KOPT-K1 (cell line): ENCODE data around the gene C9orf85.
"Not testable (repeated sequence)": the region's sequence is repeated elsewhere in the genome, so short reads cannot be mapped to it uniquely, and the experiment has no call there.

Experiments
- H3K27ac ChIP-seq: fragments of 200-600 bp; sonication (generic); 2 replicates; pipeline ENCODE4 v1.5.1; 2016; ENCODE audit warnings: antibody characterized with exemption, mild to moderate bottlenecking, low read depth, low read length; ENCODE audit not compliant: poor library complexity, severe bottlenecking
- H3K36me3 ChIP-seq: fragments of 200-600 bp; sonication (generic); 2 replicates; pipeline ENCODE4 v1.5.1; 2017; ENCODE audit warnings: antibody characterized with exemption, mild to moderate bottlenecking, low read length, moderate library complexity; ENCODE audit not compliant: insufficient read depth
- H3K9me3 ChIP-seq: fragments of 200-600 bp; sonication (generic); 2 replicates; pipeline ENCODE4 v1.5.1; 2017; ENCODE audit warnings: antibody characterized with exemption, low read length, mild to moderate bottlenecking; ENCODE audit not compliant: insufficient read depth, poor library complexity, severe bottlenecking

Gene C9orf85

DNA sequence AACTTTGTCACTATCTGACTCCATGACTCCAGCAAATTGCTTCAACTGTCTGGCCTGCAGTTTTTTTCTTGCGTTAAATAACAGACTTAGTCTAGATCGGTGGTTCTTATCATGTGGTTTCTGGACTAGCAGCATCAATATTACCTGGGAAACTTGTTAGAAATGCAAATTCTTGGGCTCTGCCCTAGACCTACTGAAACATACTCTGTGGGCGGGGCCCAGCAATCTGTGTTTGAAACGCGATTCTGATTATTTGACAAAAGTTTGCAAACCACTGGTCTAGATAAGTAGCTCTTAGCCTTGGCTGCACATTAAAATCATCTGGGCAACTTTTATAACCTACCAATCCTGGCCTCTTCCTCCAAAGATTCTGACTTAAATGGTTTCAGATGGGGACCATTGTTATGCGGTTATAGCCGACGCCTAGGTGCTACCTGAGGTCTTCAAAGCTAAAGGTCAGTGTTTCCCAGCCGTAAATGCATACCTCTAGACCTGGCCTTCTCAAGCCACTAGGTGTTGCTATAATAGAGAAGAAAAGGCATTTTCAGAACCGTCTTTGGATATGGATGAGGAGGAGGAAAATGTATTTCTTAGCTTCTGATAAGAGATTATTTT lies 74.0 kb downstream of the C9orf85 start:
- no peak overlapping the region for H3K27ac ChIP-seq
- no peaks in the 10 kb centered on the region for H3K36me3 ChIP-seq
- H3K9me3 ChIP-seq: no peaks in the 10 kb centered on the region

DNA sequence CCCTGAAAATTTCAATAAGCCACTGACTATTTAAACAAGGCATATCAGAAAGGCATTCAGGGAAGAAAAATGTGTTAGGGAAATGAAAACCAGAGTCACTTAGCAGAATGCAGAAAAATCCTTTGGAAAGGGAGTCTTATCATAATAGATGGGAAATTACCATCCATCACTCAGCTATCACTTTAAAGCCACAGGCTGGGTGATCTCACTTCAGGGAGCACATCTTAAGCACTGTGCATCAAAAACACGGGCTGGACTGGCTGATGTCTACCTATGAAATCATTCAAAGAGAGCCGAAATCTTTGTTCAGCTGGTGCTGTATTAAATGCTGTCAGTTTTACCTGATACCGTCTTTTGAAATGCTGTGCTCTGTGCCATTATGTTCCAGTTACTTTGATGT lies 75.5 kb downstream of the C9orf85 start:
- Histone ChIP-seq H3K36me3 (no peaks in the 10 kb centered on the region), H3K27ac (no peak overlapping the region), H3K9me3 (no peaks in the 10 kb centered on the region)

DNA sequence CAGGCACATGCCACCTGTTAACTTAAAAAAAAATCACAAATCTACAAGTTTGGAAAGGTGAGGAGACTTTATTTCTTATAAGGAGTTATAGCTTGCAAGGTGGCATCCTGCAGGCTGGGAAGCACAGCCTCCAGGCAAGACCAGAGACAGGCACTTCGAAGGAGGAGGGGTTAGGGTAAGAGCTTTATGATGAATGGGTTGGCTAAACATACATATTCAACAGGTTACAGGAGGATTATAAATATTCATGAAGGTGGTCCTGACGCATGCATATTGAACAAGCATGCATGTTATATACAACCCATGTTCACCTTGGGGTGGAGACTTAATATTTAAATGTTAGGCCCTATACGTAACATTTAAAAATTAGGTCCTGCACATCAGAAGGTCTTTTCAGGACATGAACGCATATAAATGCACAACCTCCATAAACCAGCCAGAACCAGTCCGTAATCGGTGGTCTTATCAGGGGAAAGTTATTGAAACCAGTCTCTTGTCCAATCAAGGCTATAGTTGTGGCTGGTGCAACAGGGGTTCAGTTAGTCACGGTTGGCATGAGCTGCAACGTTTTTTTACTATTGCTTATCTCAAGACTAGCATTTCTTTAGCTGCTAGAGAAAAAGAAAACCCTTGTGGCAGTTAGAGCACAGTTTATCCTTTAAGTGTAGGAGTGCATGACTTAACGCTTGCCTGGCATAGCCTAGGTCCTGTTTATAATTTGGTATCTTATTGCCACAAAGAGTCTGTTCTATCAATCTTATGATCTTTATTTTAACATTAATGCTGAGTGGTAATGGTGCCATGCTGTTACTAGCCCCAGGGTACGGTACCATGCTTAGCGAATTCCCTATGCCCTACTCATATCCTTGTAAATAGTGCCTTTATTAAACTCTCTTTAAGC lies 76.3 kb downstream of the C9orf85 start:
- Histone ChIP-seq H3K36me3 (no peaks in the 10 kb centered on the region), H3K9me3 (no peaks in the 10 kb centered on the region), H3K27ac (no peak overlapping the region)

DNA sequence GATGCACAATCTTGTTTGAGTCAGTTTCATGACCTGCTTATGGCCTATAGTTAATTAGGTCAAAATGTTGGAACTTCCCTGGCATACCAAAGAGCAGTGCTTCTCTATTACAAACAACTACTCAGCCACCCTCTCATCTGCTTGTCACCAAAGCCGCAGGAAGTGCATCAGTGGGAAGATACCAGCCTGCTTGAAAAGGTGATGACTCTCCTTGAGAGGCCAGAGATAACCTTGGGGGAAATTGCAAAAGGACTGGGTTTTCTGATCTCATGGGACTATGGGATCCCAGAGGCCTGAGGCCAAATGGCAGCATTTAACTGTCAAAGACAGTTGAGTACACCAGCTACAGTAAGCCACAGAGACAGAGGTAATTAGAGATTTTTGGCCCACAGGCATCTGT lies 79.0 kb downstream of the C9orf85 start:
- H3K36me3 ChIP-seq: no peaks in the 10 kb centered on the region
- H3K27ac ChIP-seq: no peak overlapping the region
- H3K9me3 ChIP-seq: no peaks in the 10 kb centered on the region

DNA sequence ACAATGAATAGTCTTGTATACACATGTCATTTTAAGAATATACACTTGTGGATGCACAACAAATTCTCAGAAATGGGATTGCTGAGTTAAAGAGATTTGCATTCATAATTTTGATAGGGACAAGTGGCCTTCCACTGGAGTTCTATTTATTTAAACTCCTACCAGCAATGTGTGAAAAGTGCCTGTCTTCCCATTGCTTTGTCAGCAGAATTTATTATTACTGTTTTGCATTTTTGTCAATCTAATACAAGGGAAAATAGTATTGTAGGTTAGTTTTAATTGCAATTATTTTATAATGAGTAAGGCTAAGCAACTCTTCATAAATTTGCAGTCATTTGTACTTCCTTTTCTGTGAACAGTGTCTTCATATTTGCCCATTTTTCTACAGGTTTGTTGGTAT lies 94.0 kb downstream of the C9orf85 start:
- Histone ChIP-seq H3K36me3 (no peaks in the 10 kb centered on the region), H3K27ac (no peak overlapping the region), H3K9me3 (no peaks in the 10 kb centered on the region)

DNA sequence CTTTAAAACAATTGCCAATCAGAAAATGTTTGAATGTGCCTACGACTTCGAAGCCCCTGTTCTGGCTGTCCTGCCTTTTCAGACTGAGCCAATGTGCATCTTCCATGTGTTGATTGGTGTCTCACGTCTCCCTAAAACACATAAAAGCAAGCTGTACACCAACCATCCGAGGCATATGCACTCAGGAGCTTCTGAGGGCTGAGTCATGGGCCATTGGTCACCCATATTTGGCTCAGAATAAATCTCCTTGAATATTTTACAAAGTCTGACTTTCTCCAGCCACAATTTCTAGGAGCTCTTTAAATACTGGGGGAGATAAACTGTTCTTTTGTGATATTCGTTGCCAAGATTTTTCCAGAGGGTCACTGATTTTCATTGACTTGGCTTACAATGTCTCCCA lies 95.1 kb downstream of the C9orf85 start:
- Histone ChIP-seq H3K9me3 (no peaks in the 10 kb centered on the region), H3K27ac (no peak overlapping the region), H3K36me3 (no peaks in the 10 kb centered on the region)

DNA sequence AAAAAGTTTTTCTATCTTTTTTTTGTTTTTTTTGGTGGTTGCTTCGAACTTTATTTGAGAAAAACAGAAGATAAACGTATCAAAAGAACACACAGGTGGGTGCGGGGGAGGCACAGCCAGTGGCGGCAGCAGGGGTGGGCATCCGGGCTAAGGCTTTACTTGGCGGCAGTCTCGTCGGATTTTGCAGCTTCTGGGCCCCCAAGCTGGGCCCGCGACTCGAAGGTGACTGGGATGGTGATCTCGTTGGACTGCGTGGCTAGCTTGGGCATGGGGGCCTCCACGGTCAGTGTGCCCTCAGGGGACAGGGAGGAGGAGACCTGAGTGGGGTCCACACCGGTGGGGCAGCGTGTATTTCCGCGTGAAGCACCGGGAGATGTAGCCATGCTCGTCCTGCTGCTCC lies 96.3 kb downstream of the C9orf85 start:
- H3K36me3 ChIP-seq, H3K9me3 ChIP-seq, H3K27ac ChIP-seq: not testable (repeated sequence)

DNA sequence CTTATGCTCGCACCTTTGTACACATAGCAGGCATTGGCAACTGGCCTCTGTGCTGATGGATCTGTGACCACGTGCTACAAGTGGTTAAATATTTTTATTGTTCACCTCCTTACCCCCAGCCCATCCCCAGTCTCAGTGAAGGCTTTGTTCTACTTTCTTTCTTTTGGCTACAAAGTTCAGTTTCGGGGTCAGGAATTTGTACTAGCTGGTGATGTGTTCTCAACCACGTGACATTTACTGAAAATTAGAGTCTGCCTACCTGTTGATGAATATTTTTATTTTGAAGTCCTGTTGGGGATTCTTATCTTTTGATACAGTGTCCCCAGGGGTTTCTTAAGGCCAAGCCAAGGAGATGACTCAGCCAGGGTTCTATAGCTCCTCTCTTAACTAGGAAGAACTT lies 101.2 kb downstream of the C9orf85 start:
- no peak overlapping the region for H3K27ac ChIP-seq
- H3K36me3 ChIP-seq: no peaks in the 10 kb centered on the region

DNA sequence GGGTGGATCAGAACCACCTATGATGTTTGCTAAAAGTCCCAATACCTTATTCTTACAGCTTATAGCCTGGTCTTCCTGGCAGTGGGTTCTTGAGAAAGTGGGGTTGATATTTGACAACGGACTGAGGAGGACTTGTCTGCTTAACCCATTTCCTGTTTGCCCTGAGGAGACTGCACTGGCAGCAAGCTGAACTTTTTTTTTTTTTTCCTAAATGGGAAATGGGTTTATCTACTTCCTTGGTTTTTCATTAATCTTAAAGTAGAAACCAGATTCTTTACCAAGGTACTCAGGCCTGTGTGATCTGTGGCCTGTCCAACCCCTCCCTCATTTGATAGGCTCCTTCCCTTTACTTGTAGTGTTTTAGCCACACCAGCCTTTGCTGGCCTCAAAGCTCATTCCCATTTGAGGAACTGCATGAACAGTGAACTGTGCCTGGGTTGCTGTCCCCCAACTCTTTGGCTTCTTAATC lies 101.9 kb downstream of the C9orf85 start:
- no peaks in the 10 kb centered on the region for H3K36me3 ChIP-seq
- H3K27ac ChIP-seq: no peak overlapping the region
- no peaks in the 10 kb centered on the region for H3K9me3 ChIP-seq

More for the DNA sequence above, 101.2 kb downstream of the C9orf85 start:
- no peaks in the 10 kb centered on the region for H3K9me3 ChIP-seq

DNA sequence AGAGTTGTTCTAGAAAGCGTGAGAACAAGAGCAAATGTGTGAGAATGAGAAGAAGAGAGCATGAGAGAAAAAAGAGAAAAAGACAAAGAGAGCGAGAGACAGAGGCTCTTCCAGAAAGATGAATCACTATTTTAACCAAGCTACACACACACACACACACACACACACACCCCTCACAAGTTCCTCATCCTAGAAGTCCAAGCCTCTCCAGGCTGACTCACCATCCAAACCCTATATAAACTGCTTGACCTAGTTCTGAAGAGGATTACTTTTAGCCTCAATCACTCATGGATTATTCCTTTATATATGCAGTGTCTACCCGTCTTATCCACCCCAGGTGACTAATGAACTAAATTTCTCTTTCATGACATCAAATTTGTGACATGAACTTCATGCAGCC lies 111.4 kb downstream of the C9orf85 start:
- Histone ChIP-seq H3K27ac (no peak overlapping the region), H3K9me3 (no peaks in the 10 kb centered on the region), H3K36me3 (no peaks in the 10 kb centered on the region)
